K562 (cell line): ENCODE measurements around the gene PDCD11.

Source experiments
- BHLHE40 ChIP-seq: IDR thresholded peaks from 2 replicates; pipeline ENCODE4 v1.6.1; 2011; ENCODE audit warnings: low read length, improper control_type of control experiment
- CEBPB ChIP-seq: fragments of 450-650 bp; IDR thresholded peaks from 2 replicates; pipeline ENCODE4 v1.6.1; 2016; ENCODE audit warnings: missing genetic modification characterization, missing compliant biosample characterization
- CTCF ChIP-seq, 3 experiments: IDR thresholded peaks in 2 of 3; conservative IDR thresholded peaks in 1 of 3; 2 replicates each; pipeline ENCODE4 v1.5.1; 2011 to 2012; ENCODE audit warnings: low read length in 3 of 3, mild to moderate bottlenecking in 3 of 3, control low read depth in 2 of 3, improper control_type of control experiment in 1 of 3, inconsistent platforms in 1 of 3, low read depth in 1 of 3, mixed read lengths in 1 of 3, moderate library complexity in 1 of 3; ENCODE audit not compliant: insufficient read depth in 2 of 3
- FOS ChIP-seq: IDR thresholded peaks from 3 replicates; pipeline ENCODE4 v1.6.1; 2011; ENCODE audit not compliant: insufficient read length; ENCODE audit errors: extremely low read depth
- NCOR1 ChIP-seq: fragments of 450-650 bp; IDR thresholded peaks from 2 replicates; pipeline ENCODE4 v1.6.1; 2016; ENCODE audit warnings: mild to moderate bottlenecking, moderate library complexity
- NR1H2 ChIP-seq: sonication (generic); formaldehyde crosslinking; IDR thresholded peaks from 2 replicates; pipeline ENCODE4 v1.4.0; 2020; ENCODE audit warnings: mild to moderate bottlenecking, missing genetic modification reagents
- PCBP1 ChIP-seq: fragments of 200-400 bp; formaldehyde crosslinking; IDR thresholded peaks from 2 replicates; pipeline ENCODE4 v1.6.1; 2018; ENCODE audit warnings: mild to moderate bottlenecking, low read depth, low read length; ENCODE audit not compliant: poor library complexity, severe bottlenecking
- RBM34 ChIP-seq: fragments of 200-400 bp; formaldehyde crosslinking; IDR thresholded peaks from 2 replicates; pipeline ENCODE4 v1.6.1; 2018; ENCODE audit warnings: low read length, borderline replicate concordance; ENCODE audit not compliant: insufficient read depth
- TAF15 ChIP-seq: fragments of 200-400 bp; formaldehyde crosslinking; IDR thresholded peaks from 2 replicates; pipeline ENCODE4 v1.6.1; 2017; ENCODE audit warnings: mild to moderate bottlenecking, low read depth, low read length, moderate library complexity
- ZBTB26 ChIP-seq: fragments of 450-650 bp; formaldehyde crosslinking; IDR thresholded peaks from 2 replicates; pipeline ENCODE4 v1.4.0; 2022; ENCODE audit warnings: missing genetic modification characterization
- ZNF277 ChIP-seq: fragments of 250-450 bp; sonication (Bioruptor Pico); IDR thresholded peaks from 2 replicates; pipeline ENCODE4 v1.8.0; 2022; ENCODE audit warnings: inconsistent platforms, mild to moderate bottlenecking, moderate library complexity, borderline replicate concordance

- TF ChIP-seq CEBPB, result no peak
- no peak for TF ChIP-seq CTCF (IDR thresholded peaks at IDR 0.05 in 2 of 3, conservative IDR thresholded peaks at IDR 0.05 in 1 of 3; ENCODE audit: insufficient read depth in 2 of 3, low read depth in 1 of 3, low read length in 3 of 3)
- no peak for TF ChIP-seq ZNF277 (CRISPR knock-in tag)
- TF ChIP-seq NCOR1, result no peak
- no peak for TF ChIP-seq BHLHE40
- no peak for TF ChIP-seq RBM34
- no peak for TF ChIP-seq ZBTB26 (CRISPR knock-in tag)
- TF ChIP-seq FOS, result no peak
- TF ChIP-seq TAF15, result no peak
- no peak for TF ChIP-seq NR1H2 (CRISPR knock-in tag)
- no peak for TF ChIP-seq PCBP1
Observed at GRCh38 chr10:103493362-103493915, 97.0 kb downstream of the PDCD11 start, which contains the start of gene NEURL1.
